Left hindlimb (tissue), 1 donor: ENCODE results near the gene GPR139.

ENCODE experiments used
- DNase-seq: peaks from one replicate; pipeline ENCODE4 v3.0.0-alpha.2; 2018

The GPR139 gene

DNA sequence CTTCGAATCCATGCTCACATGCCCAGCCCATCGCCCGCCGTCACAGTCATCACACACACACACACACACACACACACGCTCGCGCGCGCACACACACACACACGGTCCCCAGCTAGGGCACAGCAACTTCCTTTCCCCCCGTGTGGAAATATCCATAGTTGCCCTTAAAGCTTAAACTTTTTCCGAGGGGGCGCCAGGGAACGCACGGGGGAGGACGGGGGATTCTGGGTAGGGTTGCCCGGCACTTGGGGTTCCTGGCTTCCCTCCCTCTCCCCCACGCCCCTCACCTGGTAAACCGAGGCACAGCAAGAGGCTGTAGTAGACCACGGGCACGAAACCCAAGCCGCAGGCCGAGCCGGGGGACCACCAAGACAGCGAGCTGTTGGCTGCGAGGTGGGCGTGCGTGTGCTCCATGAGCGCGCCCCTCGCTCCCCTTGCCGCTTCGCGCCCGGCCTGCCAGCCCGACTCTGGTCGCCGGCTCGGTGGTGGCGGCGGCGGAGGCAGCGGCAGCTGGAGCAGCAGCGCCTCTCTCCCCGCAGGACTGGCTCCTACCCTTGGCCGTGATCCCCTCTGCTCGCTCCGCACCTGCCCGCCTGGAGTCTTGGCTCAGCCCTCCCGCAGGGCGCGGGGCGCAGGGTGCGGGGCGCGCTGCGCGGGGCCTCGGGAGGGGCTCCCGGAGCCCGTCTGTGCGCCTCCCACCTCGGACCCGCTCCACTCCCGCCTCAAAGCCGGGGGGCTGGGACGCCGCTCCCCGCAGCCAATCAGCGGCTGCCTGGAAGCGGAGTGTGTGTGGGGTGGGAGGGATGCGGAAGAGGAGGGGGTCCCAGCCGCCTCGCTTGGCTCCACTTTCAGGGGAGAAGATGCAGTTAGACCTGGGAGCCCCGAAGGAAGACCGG is at the start of gene GPR139:
GPR139 (minus strand) TSS at position 688 of the 896 bp plus-strand sequence; CDS start at position 414, 274 bp downstream.
- no peak for DNase-seq

DNA sequence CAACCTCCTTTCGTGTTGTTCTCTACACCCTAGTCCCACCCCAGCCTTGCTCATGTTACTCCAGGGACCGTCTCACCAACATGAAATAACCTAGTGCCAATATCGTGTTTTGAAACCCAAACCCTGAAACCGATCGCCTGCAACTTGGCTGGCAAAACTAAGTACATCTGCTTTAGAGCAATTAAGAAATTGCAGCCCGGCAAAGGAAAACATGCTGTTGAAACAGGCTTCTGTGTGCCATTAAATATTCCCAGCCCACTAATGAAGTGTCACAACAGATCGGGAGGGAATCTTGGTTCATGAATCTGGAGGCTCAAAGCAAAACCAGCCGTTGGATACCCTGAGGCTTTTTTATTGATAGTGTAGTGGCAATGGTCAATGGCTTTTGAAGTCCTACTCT is 48.3 kb upstream of the GPR139 start:
- no peak for DNase-seq

DNA sequence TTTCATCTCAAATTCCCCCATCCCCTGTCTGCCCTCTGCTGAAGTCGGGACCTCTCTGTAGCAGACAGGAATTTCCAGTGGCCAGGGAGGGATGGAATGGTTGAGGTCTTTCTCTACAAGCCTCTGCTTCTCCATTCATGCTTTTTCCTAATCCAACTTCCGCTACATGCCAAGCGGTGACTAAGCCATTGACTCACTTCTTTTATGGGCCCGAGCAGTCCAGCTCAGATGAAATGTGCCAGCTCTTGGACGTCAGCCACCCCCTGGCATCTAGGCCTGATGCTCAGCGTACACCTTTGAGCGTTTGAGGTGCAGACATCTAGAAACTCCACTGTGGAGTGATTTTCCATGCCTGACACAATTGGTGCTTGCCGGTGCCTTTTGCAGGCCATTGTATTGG is 40.7 kb upstream of the GPR139 start:
- DNase-seq, result no peak

DNA sequence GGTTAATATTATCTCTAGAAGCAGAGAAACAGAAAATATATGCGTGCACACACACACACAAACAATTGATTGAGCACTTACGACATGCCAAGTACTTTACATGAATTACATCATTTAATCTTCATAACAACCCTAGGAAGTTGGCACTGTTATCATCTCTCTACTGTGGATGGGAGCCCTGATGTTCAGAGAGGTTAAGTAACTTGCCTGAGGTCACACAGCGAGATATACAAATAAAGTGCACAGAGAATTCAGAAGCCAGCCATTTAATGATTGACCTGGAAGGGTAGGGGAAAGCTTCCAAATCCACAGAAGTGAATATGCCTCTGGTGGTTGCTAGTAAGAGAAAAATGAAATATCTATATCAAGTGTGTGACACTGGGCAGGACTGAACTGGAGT is 37.5 kb upstream of the GPR139 start:
- DNase-seq, result no peak

DNA sequence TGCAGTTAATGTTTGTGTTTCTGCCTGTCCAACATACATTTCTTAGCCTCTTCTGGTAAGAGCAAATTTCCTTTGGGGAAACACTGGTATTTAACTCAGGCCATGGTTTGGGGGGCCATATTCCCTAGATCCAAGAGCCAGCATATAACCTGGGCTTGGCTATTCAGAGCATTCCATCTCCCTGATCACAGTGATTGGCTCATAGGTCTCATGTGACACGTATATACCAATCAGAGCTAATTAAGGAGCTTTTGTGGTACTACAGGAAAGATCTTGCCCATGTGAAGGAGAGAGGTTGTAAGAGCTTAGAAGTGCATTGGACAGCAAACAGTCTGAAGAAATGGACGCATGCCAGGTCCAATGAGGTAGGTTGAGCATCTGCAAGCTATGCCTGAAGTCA is 33.4 kb upstream of the GPR139 start:
- no peak for DNase-seq

DNA sequence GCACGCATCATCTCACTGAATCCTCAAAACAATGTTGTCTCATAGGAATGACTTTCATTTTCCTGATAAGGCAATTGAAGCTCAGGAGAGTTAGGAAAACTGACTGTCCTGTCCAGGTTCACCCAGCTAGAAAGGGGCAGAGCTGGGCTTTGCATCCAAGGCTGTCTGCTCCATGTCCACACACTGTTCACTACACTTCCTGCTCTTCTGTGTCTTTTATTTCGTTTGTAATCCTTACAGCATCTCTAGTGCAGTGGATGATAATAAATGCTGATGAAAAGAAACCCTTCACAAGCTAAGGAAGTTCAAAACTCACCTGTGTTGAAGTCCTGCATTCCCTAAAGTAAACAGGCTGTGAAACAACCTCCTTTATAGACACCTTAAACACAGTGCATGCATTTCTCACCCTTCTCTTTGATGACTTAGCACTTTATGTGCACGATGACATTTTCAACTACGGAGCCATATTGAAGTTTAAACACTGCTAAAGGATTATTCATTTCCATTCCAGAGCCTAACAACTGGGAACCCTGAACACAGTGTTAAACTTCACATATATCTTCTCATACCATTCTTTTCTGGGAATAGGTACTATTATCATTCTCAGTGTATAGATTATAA is 31.0 kb upstream of the GPR139 start:
- DNase-seq, result no peak

DNA sequence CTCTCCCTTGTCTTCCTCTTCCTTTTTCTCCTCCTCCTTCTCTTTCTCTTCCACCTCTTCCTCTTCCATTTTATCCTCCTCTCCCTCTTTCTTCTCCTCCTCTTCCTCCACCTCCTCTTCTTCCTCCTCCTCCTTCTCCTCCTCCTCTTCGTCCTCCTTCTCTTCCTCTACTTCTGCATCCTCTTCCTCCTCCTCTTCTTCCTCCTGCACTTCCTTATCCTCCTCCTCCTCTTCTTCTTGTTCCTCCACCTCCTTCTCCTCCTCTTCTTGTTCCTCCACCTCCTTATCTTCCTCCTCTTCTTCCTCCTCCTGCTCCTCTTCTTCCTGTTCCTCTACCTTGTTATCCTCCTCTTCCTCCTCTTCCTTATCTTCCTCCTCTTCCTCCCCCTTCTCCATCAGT is 28.8 kb upstream of the GPR139 start:
- no peak for DNase-seq

DNA sequence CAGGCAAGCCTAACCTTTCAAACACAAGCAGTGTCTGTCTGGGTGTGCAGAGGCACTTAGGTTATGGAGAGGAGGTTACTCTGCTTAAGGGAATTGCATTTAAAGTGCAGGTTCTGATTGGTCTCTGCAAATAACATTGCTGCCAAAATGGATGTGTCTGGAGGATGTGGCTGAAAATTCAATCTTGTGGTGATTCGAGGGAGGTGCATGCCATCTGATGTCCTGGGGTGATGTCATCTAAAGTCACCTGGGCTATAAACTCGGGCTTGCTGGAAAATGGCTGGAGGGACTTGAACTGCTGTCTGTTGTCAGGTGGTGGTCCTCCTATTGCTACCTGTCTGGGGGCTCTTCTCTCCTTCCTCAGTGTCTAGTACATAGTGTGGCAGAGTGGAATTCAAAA is 28.3 kb upstream of the GPR139 start:
- no peak for DNase-seq

DNA sequence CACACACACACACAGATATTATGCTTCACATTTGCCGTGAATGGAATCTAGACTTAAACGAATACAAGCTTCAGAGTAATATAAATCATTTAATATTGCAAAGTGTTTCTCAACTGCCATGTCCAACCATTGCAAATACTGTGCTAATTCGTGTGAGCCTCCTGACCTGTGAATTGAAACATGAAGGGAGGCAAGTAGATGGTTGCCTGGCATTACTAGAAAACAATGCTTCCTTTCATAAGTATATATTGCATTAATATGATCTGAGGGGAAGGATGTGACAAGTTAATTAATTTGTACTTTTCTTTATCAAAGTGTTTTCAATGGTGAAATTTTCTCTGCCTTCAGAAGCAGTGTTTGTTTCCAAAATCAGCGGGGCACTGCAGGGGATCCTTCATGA is 25.7 kb upstream of the GPR139 start:
- DNase-seq, result no peak

DNA sequence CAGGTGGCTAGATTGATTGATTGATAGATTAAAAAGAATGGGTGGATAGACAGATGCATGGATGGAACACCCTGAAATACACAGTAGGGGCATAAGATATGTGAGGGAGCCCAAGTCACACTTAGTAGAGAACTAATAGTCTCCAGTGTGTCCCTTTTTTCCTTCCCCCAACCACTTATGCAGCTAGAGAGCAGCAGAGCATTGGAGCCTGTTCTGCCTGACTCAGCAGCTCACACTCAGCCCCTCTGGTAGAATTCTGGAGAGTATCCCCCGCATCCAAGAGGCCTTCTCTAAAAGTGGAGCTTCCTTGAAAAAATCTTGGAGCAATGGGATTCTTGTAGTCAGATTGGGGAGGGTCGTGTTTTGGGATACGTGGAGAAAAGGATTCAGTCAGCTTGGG is 20.5 kb upstream of the GPR139 start:
- no peak for DNase-seq

DNA sequence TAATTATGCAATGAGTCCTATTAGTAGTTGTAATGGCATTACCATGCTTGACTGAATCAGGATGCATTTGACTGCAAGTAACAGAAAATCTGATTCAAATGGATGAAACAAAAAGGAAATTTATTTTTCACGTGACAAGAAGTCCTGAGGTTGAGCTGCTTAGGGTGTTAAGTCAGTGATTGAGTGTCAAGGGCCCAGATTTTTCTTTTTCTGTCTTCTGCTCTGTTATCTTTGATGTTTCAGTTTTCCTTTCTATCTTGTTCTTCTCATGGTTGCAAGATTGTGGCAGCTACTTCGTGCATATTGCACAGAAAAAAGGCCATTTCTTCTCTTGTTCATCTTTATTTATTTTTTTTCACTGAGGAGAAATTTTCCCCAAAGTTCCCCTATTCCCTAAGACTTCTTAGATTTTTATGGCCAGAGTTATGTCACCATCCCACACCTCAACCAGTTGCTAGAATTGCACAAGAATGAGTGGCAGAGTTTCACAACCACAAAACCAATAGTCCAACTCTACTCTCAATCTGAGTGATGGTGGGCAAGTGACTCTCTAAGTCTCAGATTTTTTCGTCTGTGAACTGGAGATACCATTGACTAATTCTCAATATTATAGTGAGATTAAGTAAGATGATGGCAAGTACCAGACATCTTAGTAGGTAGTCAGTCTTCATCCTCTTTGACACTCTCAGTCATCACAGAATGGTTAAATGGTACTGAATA is 15.7 kb upstream of the GPR139 start:
- DNase-seq, result no peak

DNA sequence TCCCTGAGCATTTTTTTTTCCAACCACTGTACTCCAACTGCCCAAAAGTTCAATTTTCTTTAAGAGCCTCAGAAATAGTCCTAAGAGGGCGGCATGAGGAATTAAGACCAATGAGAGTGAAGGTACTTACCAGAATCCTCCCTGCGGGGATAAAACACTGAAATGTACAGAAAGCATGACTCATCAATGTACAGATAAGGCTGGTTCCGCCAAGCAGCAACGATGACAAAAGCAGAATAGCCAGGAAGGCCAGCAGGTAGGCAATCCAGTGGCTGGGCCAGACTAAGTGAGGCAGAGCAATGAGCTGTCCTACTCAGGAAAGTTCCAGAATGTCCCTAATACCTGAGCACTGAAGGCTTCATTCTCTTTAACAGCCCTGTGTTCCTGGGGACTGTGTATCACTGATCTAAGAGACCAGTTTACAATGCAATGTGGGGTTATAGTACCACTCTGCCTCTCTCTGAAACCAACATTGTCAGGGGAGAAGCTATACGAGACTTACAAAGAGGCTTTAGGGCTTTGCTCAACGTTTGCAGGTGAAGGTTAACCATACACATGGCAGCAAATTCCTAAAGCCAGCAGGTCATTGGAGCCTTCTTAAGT is 11.0 kb upstream of the GPR139 start:
- DNase-seq, result no peak

DNA sequence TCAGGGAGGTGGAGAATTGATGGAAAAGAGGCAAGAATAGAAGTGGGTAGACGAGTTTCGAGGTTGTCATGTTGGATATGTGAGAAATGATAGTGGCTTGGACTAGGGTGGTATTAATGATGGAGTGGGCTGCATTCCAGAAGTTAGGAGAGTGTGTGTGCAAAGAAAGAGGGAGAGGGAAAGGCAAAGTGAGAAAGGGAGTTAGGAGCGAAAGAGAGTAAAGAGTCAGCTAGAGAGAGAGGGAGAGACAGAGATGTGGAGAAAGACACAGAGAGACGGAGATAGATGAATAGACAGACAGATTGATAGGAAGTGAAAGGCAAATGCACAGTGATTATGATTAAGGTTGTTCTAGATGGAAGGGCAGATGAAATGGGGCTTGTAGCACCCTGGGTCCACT is 5.4 kb upstream of the GPR139 start:
- no peak for DNase-seq

DNA sequence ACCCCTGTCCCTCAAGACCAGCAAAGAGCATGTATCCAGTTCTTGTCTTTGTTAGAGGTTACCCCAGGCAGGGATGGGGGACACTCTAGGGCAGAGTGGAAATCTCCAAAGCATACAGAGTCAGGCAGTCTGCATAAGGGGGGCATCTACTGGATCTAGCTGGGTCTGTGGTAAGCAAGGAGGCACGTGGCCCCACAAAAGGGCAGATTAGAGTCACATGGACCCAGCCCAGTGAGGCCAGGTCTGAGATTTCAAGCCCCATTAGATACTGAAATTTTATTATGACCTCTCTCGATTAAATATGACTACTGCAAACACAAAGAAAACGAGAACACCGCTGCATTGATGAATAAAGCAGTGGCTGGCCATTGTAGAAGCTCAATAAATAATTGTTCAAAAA is 1.6 kb upstream of the GPR139 start:
- DNase-seq, result no peak

DNA sequence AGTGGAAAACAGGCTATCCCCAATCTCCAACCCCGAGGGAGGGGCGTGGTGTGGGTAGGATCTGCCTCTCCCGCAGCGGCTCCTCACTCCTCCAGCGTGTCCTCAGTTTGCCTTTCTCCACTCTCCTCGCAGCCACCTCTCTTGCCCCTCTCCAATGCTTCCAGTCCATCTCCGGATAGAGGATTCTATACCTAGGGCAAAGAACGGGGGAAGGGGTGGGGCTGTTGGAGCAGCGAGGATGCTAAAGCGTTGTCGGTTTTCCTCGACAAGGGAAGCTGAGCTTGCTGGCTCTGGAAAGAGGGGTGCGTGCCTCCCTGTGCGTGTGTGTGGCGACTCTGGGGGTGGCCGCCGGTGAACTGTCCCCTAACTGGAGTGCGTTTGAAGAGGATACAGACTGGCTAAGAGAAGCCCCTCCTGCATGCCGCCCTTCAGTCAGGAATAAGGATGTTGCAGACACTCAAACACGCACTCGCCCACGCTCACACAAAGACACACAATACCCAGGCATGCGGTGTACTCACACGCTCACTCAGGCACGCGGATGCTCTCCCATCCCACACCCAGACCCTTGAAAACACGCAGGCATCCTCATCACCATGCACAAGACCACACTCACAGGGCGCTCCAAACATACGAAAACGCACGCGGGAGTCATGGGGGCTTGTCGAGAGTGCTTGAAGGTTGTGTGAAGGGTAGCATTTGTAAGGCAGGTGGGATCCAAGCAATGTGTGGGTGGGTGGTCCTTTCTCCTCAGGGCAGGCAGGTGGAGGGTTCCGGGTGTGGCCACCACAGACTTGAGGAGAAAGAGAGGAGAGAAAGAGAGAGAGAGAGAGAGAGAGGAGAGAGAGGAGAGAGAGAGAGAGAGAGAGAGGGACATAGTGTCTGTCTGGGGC is 655 bp upstream of the GPR139 start:
- no peak for DNase-seq

DNA sequence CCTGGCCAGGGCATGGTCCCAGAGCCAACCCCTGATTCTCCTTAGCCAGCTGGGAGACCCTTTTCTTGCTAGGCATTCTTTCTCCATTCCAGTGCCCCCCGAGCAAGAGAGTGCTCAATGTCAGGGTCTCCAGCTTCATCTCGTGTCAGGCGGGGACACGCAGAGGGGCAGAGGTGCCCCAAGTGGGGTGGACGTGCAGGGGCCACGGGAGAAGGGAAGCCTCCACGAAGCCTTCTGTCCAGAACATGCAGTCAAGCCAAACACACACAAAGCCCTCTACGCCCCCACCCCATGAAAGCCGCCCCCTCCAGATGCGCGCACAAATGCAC is 852 bp downstream of the GPR139 start:
- no peak for DNase-seq

DNA sequence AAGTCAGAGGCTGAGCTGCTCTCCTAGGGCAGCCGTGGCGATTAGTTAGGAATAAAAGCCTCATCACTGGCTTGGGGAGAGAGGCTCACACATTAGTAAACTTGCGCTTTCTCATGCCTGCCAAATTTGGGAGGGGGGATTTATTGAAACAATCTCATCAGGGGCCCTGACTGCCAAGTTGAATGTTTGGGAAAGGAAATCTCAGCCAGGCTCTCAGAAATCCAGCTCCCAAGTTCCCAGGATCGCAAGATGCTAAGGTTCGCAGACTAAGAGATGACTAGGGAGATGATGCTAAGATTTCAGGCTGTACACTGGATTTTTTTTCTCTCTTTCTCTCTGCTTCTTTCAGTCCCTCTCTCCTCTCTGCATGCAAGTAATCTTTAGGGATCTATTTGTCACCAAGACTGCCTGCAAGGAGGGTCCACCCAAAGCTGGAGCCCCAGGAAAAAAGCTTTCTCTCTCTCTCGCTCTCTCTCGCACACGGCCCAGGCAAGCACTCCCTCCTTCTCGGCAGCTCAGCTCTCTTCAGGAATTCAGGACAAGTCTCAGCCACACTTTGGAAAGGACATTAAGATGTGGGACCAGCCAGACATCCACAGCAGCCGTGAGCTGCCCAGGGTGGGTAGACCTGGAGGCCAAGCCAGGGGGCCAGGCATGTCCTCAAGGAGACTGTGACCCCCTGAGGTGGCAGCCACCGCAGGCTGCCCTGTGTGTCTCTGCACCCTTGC is 1.4 kb downstream of the GPR139 start:
- DNase-seq, result no peak

DNA sequence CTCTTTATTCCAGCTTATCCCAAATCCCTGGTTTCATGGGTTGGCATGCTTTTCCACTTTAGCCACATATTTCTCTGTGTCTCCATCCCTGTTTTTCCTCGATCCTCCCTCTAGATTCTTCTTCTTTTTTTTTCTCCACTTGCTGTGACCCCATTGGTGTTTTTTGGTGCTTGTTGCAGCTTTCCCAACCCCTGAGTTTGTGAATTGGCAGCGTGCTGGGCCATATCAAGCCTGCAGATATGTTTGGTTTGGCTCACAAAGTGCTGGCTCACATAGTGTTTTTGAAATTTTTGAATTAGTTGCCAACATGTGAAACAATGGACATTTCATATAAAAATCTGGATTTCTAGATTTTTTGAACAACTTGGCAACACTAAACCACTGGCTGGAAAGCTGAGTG is 8.8 kb downstream of the GPR139 start:
- DNase-seq, result no peak

DNA sequence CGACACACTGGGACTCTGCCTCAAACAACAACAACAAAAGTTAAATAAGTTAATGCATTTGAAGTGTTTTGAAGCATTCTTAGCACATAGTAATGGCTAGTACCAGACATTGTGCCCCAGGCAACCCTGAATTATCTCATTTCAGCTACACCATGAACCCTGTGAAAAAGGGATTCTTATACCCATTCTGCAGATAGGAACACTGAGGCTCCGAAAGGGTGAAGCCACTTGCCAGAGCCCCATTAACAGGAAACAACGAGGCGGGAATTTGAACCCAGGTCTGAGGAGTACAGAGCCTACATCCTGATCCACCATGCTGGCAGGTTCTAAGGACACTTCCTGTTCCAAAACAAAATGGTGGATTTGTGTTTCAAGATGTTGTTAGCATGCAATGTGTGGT is 9.2 kb downstream of the GPR139 start:
- DNase-seq, result no peak

DNA sequence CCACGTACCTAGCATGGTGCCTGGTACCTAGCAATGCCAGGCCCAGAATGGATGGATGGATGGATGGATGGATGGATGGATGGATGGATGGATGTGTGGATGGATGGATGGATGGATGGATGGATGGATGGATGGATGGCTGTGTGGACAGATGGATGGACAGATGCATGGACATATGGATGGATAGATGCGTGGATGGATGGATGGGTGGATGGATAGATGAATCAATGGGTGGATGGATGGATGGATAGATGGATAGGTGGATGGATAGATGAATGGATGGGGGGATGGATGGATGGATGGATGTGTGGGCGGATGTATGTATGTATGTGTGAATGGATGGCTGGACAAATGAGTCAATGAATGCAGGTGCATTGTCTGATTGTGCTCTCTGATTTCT is 12.6 kb downstream of the GPR139 start:
- no peak for DNase-seq

DNA sequence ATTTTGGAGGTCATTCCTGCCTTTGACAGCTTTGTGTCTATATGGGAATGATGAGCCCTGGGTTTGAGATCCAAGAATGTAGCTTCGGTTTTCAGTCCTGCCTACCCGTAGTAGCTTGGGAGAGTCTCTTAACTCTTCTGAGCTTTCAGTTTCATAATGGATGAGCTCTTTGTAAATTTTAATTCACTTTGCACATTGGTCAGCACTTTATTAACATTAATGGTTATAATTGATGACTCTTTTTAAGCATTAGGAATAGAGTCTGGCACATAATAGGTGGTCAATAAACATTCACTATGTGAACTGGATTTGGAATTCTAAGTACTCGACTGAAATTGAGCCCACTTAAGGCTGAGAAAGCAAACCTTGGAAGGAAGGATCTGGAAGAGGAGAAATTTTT is 17.3 kb downstream of the GPR139 start:
- no peak for DNase-seq

DNA sequence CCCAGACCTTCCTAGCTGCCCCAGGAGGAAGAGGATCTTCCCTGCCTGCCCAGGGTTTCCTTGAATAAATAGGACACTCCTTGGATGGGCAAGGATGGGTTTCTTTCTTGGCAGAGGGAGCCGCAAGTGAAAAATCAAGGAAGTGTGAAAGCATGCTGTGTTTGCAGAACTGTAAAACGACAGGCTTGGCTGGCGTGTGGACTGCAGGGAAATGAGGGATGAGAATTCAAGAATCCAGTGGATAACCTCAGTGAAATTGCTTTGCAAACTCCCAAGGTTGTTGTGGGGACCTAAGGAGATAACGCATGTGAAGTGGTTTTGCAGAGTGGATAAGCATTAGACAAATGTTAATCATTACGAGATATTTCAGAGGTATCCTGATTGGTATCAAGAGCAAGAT is 20.4 kb downstream of the GPR139 start:
- no peak for DNase-seq
